Loucy (cell line): ENCODE data around the gene LEUTX.

ENCODE experiments used
- H2AFZ ChIP-seq: fragments of 200-600 bp; sonication (generic); 2 replicates; pipeline ENCODE4 v1.6.0; 2016; ENCODE audit warnings: antibody characterized with exemption, mild to moderate bottlenecking, low read length, moderate library complexity
- H3F3A ChIP-seq: fragments of 200-600 bp; 2 replicates; pipeline ENCODE4 v1.6.0; 2016; ENCODE audit warnings: antibody characterized with exemption, low read depth, mild to moderate bottlenecking
- H3K27me3 ChIP-seq: fragments of 200-600 bp; sonication (generic); 2 replicates; pipeline ENCODE4 v1.6.1; 2014; ENCODE audit warnings: low read length, mild to moderate bottlenecking; ENCODE audit not compliant: insufficient read depth, poor library complexity, severe bottlenecking
- H3K36me3 ChIP-seq: fragments of 200-600 bp; sonication (generic); 2 replicates; pipeline ENCODE4 v1.6.1; 2016; ENCODE audit warnings: low read length; ENCODE audit not compliant: insufficient read depth
- H3K4me1 ChIP-seq: fragments of 200-600 bp; sonication (generic); 2 replicates; pipeline ENCODE4 v1.5.1; 2014; ENCODE audit warnings: low read length, mild to moderate bottlenecking; ENCODE audit not compliant: insufficient read depth, poor library complexity, severe bottlenecking
- H3K4me2 ChIP-seq: fragments of 200-600 bp; sonication (generic); 2 replicates; pipeline ENCODE4 v1.6.0; 2014; ENCODE audit warnings: antibody characterized with exemption, low read length, low read depth, mild to moderate bottlenecking; ENCODE audit not compliant: poor library complexity, severe bottlenecking
- H3K4me3 ChIP-seq: fragments of 200-600 bp; sonication (generic); 2 replicates; pipeline ENCODE4 v1.5.1; 2014; ENCODE audit warnings: low read length, mild to moderate bottlenecking, mixed read lengths; ENCODE audit not compliant: poor library complexity, severe bottlenecking
- H3K79me2 ChIP-seq: fragments of 200-600 bp; sonication (generic); 2 replicates; pipeline ENCODE4 v1.6.1; 2014; ENCODE audit warnings: low read length; ENCODE audit not compliant: insufficient read depth
- H3K9ac ChIP-seq: fragments of 200-600 bp; sonication (generic); 2 replicates; pipeline ENCODE4 v1.6.0; 2014; ENCODE audit warnings: mild to moderate bottlenecking, low read depth, low read length, moderate library complexity; ENCODE audit not compliant: poor library complexity, severe bottlenecking
- H3K9me2 ChIP-seq: fragments of 200-600 bp; sonication (generic); replicated peaks from 2 replicates; pipeline ENCODE4 v1.6.1; 2016; ENCODE audit warnings: low read depth, low read length, mixed read lengths
- H3K9me3 ChIP-seq: fragments of 200-600 bp; sonication (generic); 2 replicates; pipeline ENCODE4 v1.6.1; 2014; ENCODE audit warnings: mild to moderate bottlenecking, antibody characterized with exemption, low read length, low read depth; ENCODE audit not compliant: insufficient read depth
- H4K20me1 ChIP-seq: fragments of 200-600 bp; sonication (generic); 2 replicates; pipeline ENCODE4 v1.6.0; 2014; ENCODE audit warnings: antibody characterized with exemption, low read length, mild to moderate bottlenecking; ENCODE audit not compliant: insufficient read depth, poor library complexity, severe bottlenecking
- EZH2phosphoT487 ChIP-seq: fragments of 200-600 bp; IDR thresholded peaks from 2 replicates; pipeline ENCODE4 v1.6.1; 2018; ENCODE audit warnings: antibody characterized with exemption, mild to moderate bottlenecking, moderate library complexity, borderline replicate concordance
- TF ChIP-seq, protein P1 (sequence below): fragments of 200-600 bp; sonication (generic); conservative IDR thresholded peaks from 2 replicates; pipeline ENCODE4 v1.5.1; 2014; ENCODE audit warnings: mild to moderate bottlenecking, antibody characterized with exemption, low read length

The LEUTX gene

DNA sequence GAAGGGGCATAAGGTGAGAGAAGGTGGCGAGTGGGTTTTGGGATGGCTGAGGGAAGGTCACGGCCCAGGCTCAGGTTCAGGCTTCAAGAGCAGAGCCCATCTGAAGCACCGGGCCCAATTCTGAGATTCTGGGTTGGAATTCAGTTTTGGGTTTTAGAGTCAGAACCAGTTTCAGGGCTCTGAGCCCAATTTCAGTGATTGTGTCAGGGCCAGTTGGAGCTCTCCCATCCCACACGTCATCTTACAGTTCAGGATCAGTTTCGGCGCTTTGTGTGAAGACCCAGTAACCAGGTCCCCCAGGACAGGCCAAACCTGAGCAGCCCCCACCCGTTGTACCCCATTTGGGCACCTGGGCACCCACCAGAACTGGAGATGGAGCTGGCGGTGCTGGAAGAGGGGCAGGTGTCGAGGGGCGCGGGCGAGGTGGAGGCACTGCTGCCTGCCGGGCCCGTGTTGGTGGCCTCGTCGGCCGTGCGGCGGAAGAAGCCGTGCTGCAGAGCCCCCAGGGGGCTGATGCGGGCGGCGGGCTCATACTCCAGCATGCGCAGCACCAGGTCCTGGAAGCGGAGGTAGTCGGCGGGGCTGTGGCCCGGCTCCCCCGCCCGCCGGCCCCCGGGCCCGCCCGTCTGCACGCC is 47.8 kb downstream of the LEUTX start:
- Histone ChIP-seq H3K4me2 (no peak overlapping the region), H3F3A (no peaks in the 10 kb centered on the region), H3K9me3 (no peaks in the 10 kb centered on the region), H2AFZ (no peak overlapping the region), H4K20me1 (no peaks in the 10 kb centered on the region), H3K36me3 (peaks cover 38% of the 10 kb centered on the region; the same call in 1 of the 2 replicates), H3K27me3 (no peaks in the 10 kb centered on the region), H3K9me2 (no peaks in the 10 kb centered on the region), H3K9ac (no peak overlapping the region), H3K4me3 (no peak overlapping the region), H3K4me1 (peaks cover 10% of the 10 kb centered on the region), H3K79me2 (peaks cover 8% of the 10 kb centered on the region; the same call in 1 of the 2 replicates)
- TF ChIP-seq, protein P1, sequence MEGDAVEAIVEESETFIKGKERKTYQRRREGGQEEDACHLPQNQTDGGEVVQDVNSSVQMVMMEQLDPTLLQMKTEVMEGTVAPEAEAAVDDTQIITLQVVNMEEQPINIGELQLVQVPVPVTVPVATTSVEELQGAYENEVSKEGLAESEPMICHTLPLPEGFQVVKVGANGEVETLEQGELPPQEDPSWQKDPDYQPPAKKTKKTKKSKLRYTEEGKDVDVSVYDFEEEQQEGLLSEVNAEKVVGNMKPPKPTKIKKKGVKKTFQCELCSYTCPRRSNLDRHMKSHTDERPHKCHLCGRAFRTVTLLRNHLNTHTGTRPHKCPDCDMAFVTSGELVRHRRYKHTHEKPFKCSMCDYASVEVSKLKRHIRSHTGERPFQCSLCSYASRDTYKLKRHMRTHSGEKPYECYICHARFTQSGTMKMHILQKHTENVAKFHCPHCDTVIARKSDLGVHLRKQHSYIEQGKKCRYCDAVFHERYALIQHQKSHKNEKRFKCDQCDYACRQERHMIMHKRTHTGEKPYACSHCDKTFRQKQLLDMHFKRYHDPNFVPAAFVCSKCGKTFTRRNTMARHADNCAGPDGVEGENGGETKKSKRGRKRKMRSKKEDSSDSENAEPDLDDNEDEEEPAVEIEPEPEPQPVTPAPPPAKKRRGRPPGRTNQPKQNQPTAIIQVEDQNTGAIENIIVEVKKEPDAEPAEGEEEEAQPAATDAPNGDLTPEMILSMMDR: no peak
- TF ChIP-seq EZH2phosphoT487: no peak

DNA sequence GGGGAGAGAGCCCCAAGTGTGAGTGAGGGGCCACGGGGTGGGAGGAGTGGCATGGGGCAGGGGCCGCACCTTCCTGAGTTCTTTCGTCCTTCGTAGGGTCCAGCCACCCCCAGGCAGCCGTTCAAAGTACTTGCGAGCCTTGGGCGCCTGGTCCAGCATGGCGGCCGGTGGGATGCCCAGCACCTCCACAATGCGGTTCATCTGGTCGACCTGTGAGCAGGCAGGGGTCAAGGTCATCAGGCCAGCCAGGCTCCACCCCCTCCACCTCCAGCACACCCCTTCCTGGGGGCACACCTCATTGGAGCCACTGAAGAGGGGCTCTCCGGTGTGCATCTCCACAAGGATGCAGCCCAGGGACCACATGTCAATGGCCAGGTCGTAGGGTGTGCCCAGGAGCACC is 48.6 kb downstream of the LEUTX start:
- peaks cover 14% of the 10 kb centered on the region for H3K4me1 ChIP-seq
- peaks cover 15% of the 10 kb centered on the region; the same call in 1 of the 2 replicates for H3K79me2 ChIP-seq
- no peaks in the 10 kb centered on the region for H3K27me3 ChIP-seq
- TF ChIP-seq EZH2phosphoT487: no peak
- TF ChIP-seq, protein P1: no peak
- H4K20me1 ChIP-seq: no peaks in the 10 kb centered on the region
- H2AFZ ChIP-seq: no peak overlapping the region
- H3K9me2 ChIP-seq: no peaks in the 10 kb centered on the region
- no peaks in the 10 kb centered on the region for H3K9me3 ChIP-seq
- H3K36me3 ChIP-seq: peaks cover 38% of the 10 kb centered on the region; the same call in 1 of the 2 replicates
- H3K4me3 ChIP-seq: no peak overlapping the region
- H3K9ac ChIP-seq: no peak overlapping the region
- H3K4me2 ChIP-seq: no peak overlapping the region
- no peaks in the 10 kb centered on the region for H3F3A ChIP-seq

DNA sequence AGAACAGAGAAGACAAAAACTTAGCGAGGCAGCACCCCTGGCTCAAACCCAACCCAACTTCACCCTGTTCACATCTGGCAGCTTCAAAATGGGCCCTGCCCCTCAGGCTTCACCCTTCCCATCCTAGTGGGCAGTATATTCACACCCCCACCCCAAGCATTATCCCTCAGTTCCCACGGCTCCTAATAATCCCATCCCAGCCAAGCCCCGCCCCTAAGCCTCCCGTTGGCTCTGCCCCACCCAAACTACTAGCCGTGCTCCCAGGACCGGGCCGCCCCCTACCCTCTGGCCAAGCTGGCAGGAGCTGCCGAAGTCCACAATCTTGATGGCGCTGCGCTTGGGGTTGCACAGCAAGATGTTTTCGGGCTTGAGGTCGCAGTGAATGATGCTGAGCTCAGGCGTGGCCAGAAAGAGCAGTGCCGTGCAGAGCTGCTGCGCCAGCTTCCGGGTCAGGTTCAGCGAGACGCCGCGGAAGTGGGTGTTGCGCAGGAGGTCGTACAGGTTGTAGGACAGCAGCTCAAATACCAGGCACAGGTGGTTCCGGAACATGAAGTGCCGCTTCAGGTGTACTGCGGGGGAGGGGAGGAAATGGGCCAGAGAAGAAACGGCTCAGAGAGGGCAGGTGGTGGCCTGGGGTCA is 49.5 kb downstream of the LEUTX start:
- no peak overlapping the region for H3K9ac ChIP-seq
- no peaks in the 10 kb centered on the region for H3K9me2 ChIP-seq
- H3K4me2 ChIP-seq: no peak overlapping the region
- no peaks in the 10 kb centered on the region for H3K27me3 ChIP-seq
- TF ChIP-seq, protein P1: no peak
- TF ChIP-seq EZH2phosphoT487: no peak
- H3K79me2 ChIP-seq: peaks cover 24% of the 10 kb centered on the region; the same call in 1 of the 2 replicates
- no peaks in the 10 kb centered on the region for H4K20me1 ChIP-seq
- H3K4me1 ChIP-seq: peaks cover 16% of the 10 kb centered on the region
- H3K9me3 ChIP-seq: no peaks in the 10 kb centered on the region
- H3K36me3 ChIP-seq: peaks cover 38% of the 10 kb centered on the region; the same call in 1 of the 2 replicates
- no peak overlapping the region for H3K4me3 ChIP-seq
- H2AFZ ChIP-seq: no peak overlapping the region
- no peaks in the 10 kb centered on the region for H3F3A ChIP-seq
